Measurements from ENCODE around the gene TAAR6. TPM values are rescaled to one million over a fixed set of nuclear protein-coding genes. Genes with fewer than 3 reads are reported as not detected.

TAAR6 gene
- total and polyA plus RNA-seq, 2 of the 8 experiments (the other 6 are each of a cell fraction or from before 2014, with no cell fraction given) = 0.06 TPM; not detected in 1

GRCh38 chr6:132590362-132590761 lies 20.2 kb downstream of the TAAR6 start:
- Histone ChIP-seq H3K9me3 (ENCODE audit: insufficient read depth in 2 of 2, low read depth in 1 of 2, low read length in 1 of 2) (no peaks in the 10 kb centered on the region), H3K4ac (replicated peaks; ENCODE audit: insufficient read length, low read depth, low read length) (no peak overlapping the region), H2BK12ac (ENCODE audit: low read depth, low read length) (no peak overlapping the region), H2BK20ac (ENCODE audit: low read length) (no peak overlapping the region), H4K8ac (ENCODE audit: extremely low read depth, insufficient read depth, low read length) (no peak overlapping the region), H3K79me1 (ENCODE audit: low read depth, low read length) (no peaks in the 10 kb centered on the region), H4K5ac (ENCODE audit: insufficient read length, low read depth, low read length) (no peak overlapping the region), H2BK15ac (ENCODE audit: low read length) (no peak overlapping the region), H2BK5ac (ENCODE audit: low read depth, low read length) (no peak overlapping the region), H3K27ac (ENCODE audit: low read depth, low read length) (no peak overlapping the region), H2AK5ac (ENCODE audit: low read depth, low read length) (no peak overlapping the region), H3K9ac (replicated peaks in 1 of 4; ENCODE audit: extremely low read depth in 1 of 4, low read depth in 3 of 4, low read length in 3 of 4) (no peak overlapping the region), H3K56ac (replicated peaks; ENCODE audit: insufficient read length, low read depth, low read length) (no peak overlapping the region), H3K27me3 (replicated peaks in 1 of 4; ENCODE audit: control insufficient read depth in 3 of 4, extremely low read depth in 1 of 4, insufficient read depth in 3 of 4, low read length in 3 of 4) (no peaks in the 10 kb centered on the region), H3K14ac (ENCODE audit: insufficient read length) (no peak overlapping the region), H4K20me1 (replicated peaks in 1 of 2; ENCODE audit: control insufficient read depth in 1 of 2, insufficient read depth in 2 of 2, low read length in 2 of 2) (no peaks in the 10 kb centered on the region), H3K4me3 (ENCODE audit: extremely low read depth in 1 of 4, insufficient read depth in 2 of 4, low read depth in 3 of 4, low read length in 4 of 4) (no peak overlapping the region), H3K36me3 (ENCODE audit: control insufficient read depth in 2 of 4, insufficient read depth in 4 of 4, low read length in 3 of 4) (no peaks in the 10 kb centered on the region), H3K4me2 (ENCODE audit: insufficient read depth in 1 of 2, low read depth in 2 of 2, low read length in 2 of 2) (no peak overlapping the region), H4K91ac (replicated peaks; ENCODE audit: insufficient read length, low read length) (no peak overlapping the region), H3K18ac (ENCODE audit: extremely low read depth, low read length) (no peak overlapping the region), H3K23me2 (ENCODE audit: low read depth, low read length) (no peaks in the 10 kb centered on the region), H3K23ac (ENCODE audit: insufficient read length) (no peak overlapping the region), H2BK120ac (replicated peaks; ENCODE audit: low read depth, low read length) (no peak overlapping the region), H3K79me2 (ENCODE audit: control insufficient read depth in 1 of 2, insufficient read depth in 2 of 2, low read length in 2 of 2) (no peaks in the 10 kb centered on the region), H2AFZ (ENCODE audit: low read length) (no peak overlapping the region), H3K4me1 (replicated peaks in 1 of 4; ENCODE audit: control insufficient read depth in 3 of 4, insufficient read depth in 4 of 4, low read length in 3 of 4) (no peaks in the 10 kb centered on the region)
- FAIRE-seq (no peak), DNase-seq (ENCODE audit: low read depth in 1 of 2, low spot score in 2 of 2) (no peak)
- ChIA-PET POLR2A (ENCODE audit: partially characterized antibody) (no interaction called here), CTCF (ENCODE audit: partially characterized antibody) (interaction anchor here (0.7 kb wide), 1 partner anchor 8 kb away, joined by 4 read pairs; no protein-coding TSS in a partner anchor)
- 75% methylated on average over 1 of the region's 1 CpG; no CpG with 5 or more reads in 1 of the 2 experiments for WGBS, 2 experiments (ENCODE audit: extremely low coverage in 1 of 2, insufficient coverage in 1 of 2, insufficient read length in 1 of 2, insufficient replicate concordance in 2 of 2, low coverage in 1 of 2, low lambda C conversion rate in 2 of 2, missing lambda C conversion rate in 1 of 2)
- no peak for TF ChIP-seq SRF (IDR thresholded peaks at IDR 0.05; ENCODE audit: low read depth, low read length)
- no peak for TF ChIP-seq BRCA1 (IDR thresholded peaks at IDR 0.05; ENCODE audit: low read depth, low read length)
- TF ChIP-seq USF2 (IDR thresholded peaks at IDR 0.05; ENCODE audit: low read length) = no peak
- TF ChIP-seq POLR2AphosphoS5 (IDR thresholded peaks at IDR 0.05; ENCODE audit: low read depth, low read length) = no peak
- TF ChIP-seq SAP30 (IDR thresholded peaks at IDR 0.05; ENCODE audit: insufficient read depth, insufficient replicate concordance, low read length) = no peak
- no peak for TF ChIP-seq SP4 (IDR thresholded peaks at IDR 0.05; ENCODE audit: low read length)
- no peak for TF ChIP-seq POLR2A (IDR thresholded peaks at IDR 0.05; ENCODE audit: control extremely low read depth in 1 of 2, low read depth in 2 of 2, low read length in 2 of 2)
- no peak for TF ChIP-seq FOSL1 (IDR thresholded peaks at IDR 0.05; ENCODE audit: insufficient read depth, low read depth, low read length)
- no peak for TF ChIP-seq ATF3 (IDR thresholded peaks at IDR 0.05; ENCODE audit: insufficient read depth, low read depth, low read length)
- no peak for TF ChIP-seq TAF1 (IDR thresholded peaks at IDR 0.05; ENCODE audit: low read depth, low read length)
